B cell (primary cell): ENCODE measurements around the gene EIF1AX. TPM values are rescaled to one million over a fixed set of nuclear protein-coding genes. Genes with fewer than 3 reads are reported as not detected.

ENCODE experiments used
- ATAC-seq: fragments of 200-7000 bp; cut with Tn5 transposase; one replicate; pipeline ENCODE4 v1.10.0; 2021; ENCODE audit warnings: low read depth, mild to moderate bottlenecking, moderate number of reproducible peaks, moderate library complexity
- CTCF ChIA-PET: fragments of 350-600 bp; sonication (Branson Sonifier 250); formaldehyde crosslinking; loops from one replicate; lab custom pipeline; 2021; ENCODE audit warnings: antibody characterized with exemption, inconsistent platforms; lab: Charles Lee
- POLR2A ChIA-PET: fragments of 350-600 bp; sonication (Branson Sonifier 250); formaldehyde crosslinking; loops from one replicate; lab custom pipeline; 2021; ENCODE audit warnings: antibody characterized with exemption; lab: Charles Lee
- DNase-seq: peaks from one replicate; pipeline ENCODE4 v3.0.0; 2013
- H2AFZ ChIP-seq: 2 replicates; pipeline ENCODE4 v1.6.1; 2012; ENCODE audit warnings: mild to moderate bottlenecking, low read depth, low read length; ENCODE audit not compliant: insufficient read depth, poor library complexity, severe bottlenecking
- H3K27ac ChIP-seq, 2 donors: 1 replicate in 1 of 2; 2 replicates in 1 of 2; pipeline ENCODE4 v1.5.1; 2012 to 2013; ENCODE audit warnings: low read length in 2 of 2, mild to moderate bottlenecking in 2 of 2, moderate library complexity in 1 of 2
- H3K27me3 ChIP-seq, 4 experiments: fragments of 200-600 bp in 1 of 4; sonication (generic) in 1 of 4; replicated peaks in 1 of 4; 1 replicate in 2 of 4; 2 replicates in 2 of 4; pipeline versions ENCODE4 v1.6.1 to v1.7.0; 2013 to 2016; ENCODE audit warnings: low read length in 3 of 4, mild to moderate bottlenecking in 2 of 4, mixed read lengths in 1 of 4, moderate library complexity in 1 of 4; ENCODE audit not compliant: insufficient read depth in 4 of 4, control insufficient read depth in 3 of 4; ENCODE audit errors: control extremely low read depth in 1 of 4
- H3K36me3 ChIP-seq, 2 experiments: replicated peaks in 1 of 2; 1 replicate in 1 of 2; 2 replicates in 1 of 2; pipeline versions ENCODE4 v1.6.1 to v1.7.1; 2013; ENCODE audit warnings: low read length in 1 of 2; ENCODE audit not compliant: insufficient read depth in 2 of 2, control insufficient read depth in 1 of 2; ENCODE audit errors: control extremely low read depth in 1 of 2, extremely low read depth in 1 of 2
- H3K4me1 ChIP-seq, 2 donors: fragments of 200-600 bp in 1 of 2; sonication (generic) in 1 of 2; 1 replicate in 1 of 2; 2 replicates in 1 of 2; pipeline versions ENCODE4 v1.5.1 to v1.6.1; 2013 to 2017; ENCODE audit warnings: low read length in 2 of 2; ENCODE audit not compliant: control insufficient read depth in 2 of 2, insufficient read depth in 2 of 2
- H3K4me2 ChIP-seq: replicated peaks from 2 replicates; pipeline ENCODE3; 2012; ENCODE audit warnings: mild to moderate bottlenecking, low read depth, low read length; ENCODE audit not compliant: poor library complexity, severe bottlenecking
- H3K4me3 ChIP-seq, 5 experiments: fragments of 200-600 bp in 1 of 5; sonication (generic) in 1 of 5; 1 replicate in 3 of 5; 2 replicates in 2 of 5; pipeline versions ENCODE4 v1.5.1 to v1.7.0; 2011 to 2016; ENCODE audit warnings: low read length in 4 of 5, mild to moderate bottlenecking in 4 of 5, low read depth in 2 of 5, control low read depth in 1 of 5, moderate library complexity in 1 of 5; ENCODE audit not compliant: insufficient read depth in 1 of 5; ENCODE audit errors: control extremely low read depth in 1 of 5, extremely low read depth in 1 of 5
- H3K79me2 ChIP-seq: fragments of 200-600 bp; sonication (generic); one replicate; pipeline ENCODE4 v1.6.0; 2016; ENCODE audit warnings: low read length; ENCODE audit not compliant: control insufficient read depth, insufficient read depth
- H3K9ac ChIP-seq: fragments of 200-600 bp; sonication (generic); 2 replicates; pipeline ENCODE4 v1.6.1; 2017; ENCODE audit warnings: mild to moderate bottlenecking, low read length, moderate library complexity
- H3K9me3 ChIP-seq, 3 donors: one replicate each; pipeline versions ENCODE4 v1.6.1 to v1.7.1; 2013; ENCODE audit warnings: low read length in 2 of 3; ENCODE audit not compliant: control insufficient read depth in 2 of 3, insufficient read depth in 1 of 3; ENCODE audit errors: control extremely low read depth in 1 of 3
- H4K20me1 ChIP-seq: 2 replicates; pipeline ENCODE4 v1.6.0; 2012; ENCODE audit warnings: mild to moderate bottlenecking, low read length; ENCODE audit not compliant: insufficient read depth, control insufficient read depth, poor library complexity, severe bottlenecking
- H3K27ac Mint-ChIP-seq: one replicate; pipeline ENCODE4 v1.8.0; 2021; ENCODE audit warnings: mixed read lengths
- H3K27me3 Mint-ChIP-seq: one replicate; pipeline ENCODE4 v1.8.0; 2021; ENCODE audit warnings: mixed read lengths
- H3K4me1 Mint-ChIP-seq: one replicate; pipeline ENCODE4 v1.8.0; 2021; ENCODE audit warnings: mixed read lengths
- H3K4me3 Mint-ChIP-seq: one replicate; pipeline ENCODE4 v1.8.0; 2021; ENCODE audit warnings: mixed read lengths
- H3K9me3 Mint-ChIP-seq: one replicate; pipeline ENCODE4 v1.8.0; 2022; ENCODE audit warnings: mixed read lengths; ENCODE audit not compliant: insufficient read depth
- EZH2 ChIP-seq: IDR thresholded peaks from 2 replicates; pipeline ENCODE4 v1.6.1; 2012; ENCODE audit warnings: borderline replicate concordance, low read depth, mild to moderate bottlenecking, moderate library complexity, low read length; ENCODE audit not compliant: insufficient read depth, poor library complexity, severe bottlenecking
- WGBS: methylation state at CpG from one replicate; pipeline ENCODE4 v1.1.5; 2013; ENCODE audit warnings: missing lambda C conversion rate; ENCODE audit not compliant: insufficient coverage; 5-methylcytosine and 5-hydroxymethylcytosine counted together
- intact Hi-C: fragments of 100-400 bp; cut with micrococcal nuclease; formaldehyde crosslinking; loops from one replicate; pipeline ENCODE4 v1.10.0; 2022
- polyA plus RNA-seq: library from polyadenylated mRNA; depleted of rRNA; stranded (reverse); fragments of >200 nt; gene quantifications from 2 replicates; pipeline ENCODE4 v1.2.3, GENCODE V29; 2012
- total RNA-seq, 2 donors: library from RNA; stranded (reverse); fragments of 120-200 nt in 1 of 2; gene quantifications; 1 replicate in 1 of 2; 2 replicates in 1 of 2; pipeline versions ENCODE4 v1.2.3 to v1.2.4, GENCODE V29; 2013 to 2022
- TF ChIP-seq, protein P1 (sequence below): fragments of 200-600 bp; IDR thresholded peaks from one replicate; pipeline ENCODE4 v1.8.0; 2022; ENCODE audit warnings: antibody characterized with exemption, mild to moderate bottlenecking

EIF1AX gene
- total and polyA plus RNA-seq, 2 donors (not counting 1 experiment from before 2014, with no cell fraction given) = 15.6 to 39.3 TPM

DNA sequence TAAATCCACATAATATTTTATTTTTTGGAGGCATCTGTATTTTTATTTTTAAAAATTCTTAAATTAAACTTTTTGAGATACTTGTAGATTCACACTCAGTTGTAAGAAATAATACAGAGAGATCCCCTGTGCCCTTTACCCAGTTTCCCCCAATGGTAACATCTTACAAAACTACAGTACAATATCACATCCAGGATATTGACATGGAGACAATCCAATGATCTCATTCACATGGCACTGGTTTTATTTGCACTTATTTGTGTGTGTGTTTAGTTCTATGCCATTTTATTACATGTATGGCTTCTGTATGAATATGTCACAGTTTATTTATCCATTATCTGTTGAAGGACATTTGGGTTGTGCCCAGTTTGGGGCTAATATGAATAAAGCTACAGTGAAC, 35.5 kb upstream of the EIF1AX start:
- DNase-seq = no peak
- Mint-ChIP-seq H3K4me3 (no peak overlapping the region), H3K27me3 (no peaks in the 10 kb centered on the region), H3K9me3 (no peaks in the 10 kb centered on the region), H3K27ac (no peak overlapping the region), H3K4me1 (peaks cover 8% of the 10 kb centered on the region)
- Histone ChIP-seq H3K27me3 (no peaks in the 10 kb centered on the region), H3K79me2 (no peaks in the 10 kb centered on the region), H3K4me2 (no peak overlapping the region), H3K4me3 (no peak overlapping the region), H2AFZ (no peak overlapping the region), H3K4me1 (no peaks in the 10 kb centered on the region), H3K9me3 (no peaks in the 10 kb centered on the region), H3K9ac (no peak overlapping the region), H3K27ac (peak overlapping the region in 1 of 2 donors; percentile 7), H4K20me1 (no peaks in the 10 kb centered on the region), H3K36me3 (peaks cover 2 to 36% of the 10 kb centered on the region in 2 experiments)
- TF ChIP-seq, protein P1, sequence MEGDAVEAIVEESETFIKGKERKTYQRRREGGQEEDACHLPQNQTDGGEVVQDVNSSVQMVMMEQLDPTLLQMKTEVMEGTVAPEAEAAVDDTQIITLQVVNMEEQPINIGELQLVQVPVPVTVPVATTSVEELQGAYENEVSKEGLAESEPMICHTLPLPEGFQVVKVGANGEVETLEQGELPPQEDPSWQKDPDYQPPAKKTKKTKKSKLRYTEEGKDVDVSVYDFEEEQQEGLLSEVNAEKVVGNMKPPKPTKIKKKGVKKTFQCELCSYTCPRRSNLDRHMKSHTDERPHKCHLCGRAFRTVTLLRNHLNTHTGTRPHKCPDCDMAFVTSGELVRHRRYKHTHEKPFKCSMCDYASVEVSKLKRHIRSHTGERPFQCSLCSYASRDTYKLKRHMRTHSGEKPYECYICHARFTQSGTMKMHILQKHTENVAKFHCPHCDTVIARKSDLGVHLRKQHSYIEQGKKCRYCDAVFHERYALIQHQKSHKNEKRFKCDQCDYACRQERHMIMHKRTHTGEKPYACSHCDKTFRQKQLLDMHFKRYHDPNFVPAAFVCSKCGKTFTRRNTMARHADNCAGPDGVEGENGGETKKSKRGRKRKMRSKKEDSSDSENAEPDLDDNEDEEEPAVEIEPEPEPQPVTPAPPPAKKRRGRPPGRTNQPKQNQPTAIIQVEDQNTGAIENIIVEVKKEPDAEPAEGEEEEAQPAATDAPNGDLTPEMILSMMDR = no peak
- TF ChIP-seq EZH2 = no peak
- intact Hi-C loops = no loop called here
- no peak for ATAC-seq
- POLR2A ChIA-PET = no interaction called here
- CTCF ChIA-PET = no interaction called here

GRCh38 chrX:20173856-20174255, 32.2 kb upstream of the EIF1AX start:
- Histone ChIP-seq H3K9ac (no peak overlapping the region), H3K9me3 (no peaks in the 10 kb centered on the region), H3K27ac (no peak overlapping the region), H3K4me1 (no peaks in the 10 kb centered on the region), H3K4me2 (no peak overlapping the region), H4K20me1 (no peaks in the 10 kb centered on the region), H3K79me2 (no peaks in the 10 kb centered on the region), H3K27me3 (no peaks in the 10 kb centered on the region), H2AFZ (no peak overlapping the region), H3K4me3 (no peak overlapping the region), H3K36me3 (peaks cover 2 to 39% of the 10 kb centered on the region in 2 experiments)
- TF ChIP-seq EZH2 = no peak
- TF ChIP-seq, protein P1 = no peak
- no peak for ATAC-seq
- POLR2A ChIA-PET = no interaction called here
- no peaks in the 10 kb centered on the region for H3K27me3 Mint-ChIP-seq
- no peaks in the 10 kb centered on the region for H3K4me1 Mint-ChIP-seq
- H3K4me3 Mint-ChIP-seq = no peak overlapping the region
- H3K9me3 Mint-ChIP-seq = no peaks in the 10 kb centered on the region
- H3K27ac Mint-ChIP-seq = no peak overlapping the region
- no CpG with 5 or more reads among the region's 2 CpGs for WGBS
- DNase-seq = no peak
- intact Hi-C loops = no loop called here
- CTCF ChIA-PET = interaction anchor here (0.7 kb wide), 1 partner anchor 19 kb away, joined by 3 read pairs; no protein-coding TSS in a partner anchor
